ENCODE data around the gene DSCAM.

DNA sequence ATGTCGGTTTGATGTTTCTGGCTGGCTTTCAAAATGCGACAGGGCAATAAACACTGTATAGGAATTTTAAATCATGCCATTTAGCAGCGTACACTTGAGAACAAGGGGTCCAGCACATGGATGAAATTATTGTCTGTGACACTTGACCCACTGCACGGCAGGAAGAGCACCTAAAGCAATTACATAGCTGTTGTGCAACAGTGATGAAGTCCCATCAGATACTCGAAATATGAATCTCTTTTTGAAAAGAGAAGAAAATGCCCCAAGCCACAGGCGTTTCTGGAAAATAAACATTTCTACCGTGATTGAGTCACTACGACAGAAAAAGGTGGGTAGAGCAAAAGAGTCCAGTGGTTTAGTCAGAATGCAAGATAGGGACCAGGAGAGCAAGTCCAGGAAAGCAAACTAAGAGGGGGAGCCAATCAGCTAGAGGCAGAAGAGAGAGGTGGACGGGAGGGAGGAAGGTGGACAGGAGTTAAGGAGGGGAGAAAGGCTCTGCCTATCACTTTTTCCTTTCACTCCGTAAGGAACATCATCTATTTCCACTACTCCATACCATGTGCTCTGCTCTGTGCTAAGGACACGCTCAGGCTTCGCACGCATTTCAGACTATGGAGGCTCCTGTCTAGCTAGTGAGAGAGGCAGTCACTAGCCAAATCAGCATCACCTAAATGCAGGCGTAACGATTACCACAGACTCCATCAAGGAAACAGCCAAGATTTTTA, 6.4 kb downstream of the DSCAM start:
- TF ChIP-seq, protein P1, sequence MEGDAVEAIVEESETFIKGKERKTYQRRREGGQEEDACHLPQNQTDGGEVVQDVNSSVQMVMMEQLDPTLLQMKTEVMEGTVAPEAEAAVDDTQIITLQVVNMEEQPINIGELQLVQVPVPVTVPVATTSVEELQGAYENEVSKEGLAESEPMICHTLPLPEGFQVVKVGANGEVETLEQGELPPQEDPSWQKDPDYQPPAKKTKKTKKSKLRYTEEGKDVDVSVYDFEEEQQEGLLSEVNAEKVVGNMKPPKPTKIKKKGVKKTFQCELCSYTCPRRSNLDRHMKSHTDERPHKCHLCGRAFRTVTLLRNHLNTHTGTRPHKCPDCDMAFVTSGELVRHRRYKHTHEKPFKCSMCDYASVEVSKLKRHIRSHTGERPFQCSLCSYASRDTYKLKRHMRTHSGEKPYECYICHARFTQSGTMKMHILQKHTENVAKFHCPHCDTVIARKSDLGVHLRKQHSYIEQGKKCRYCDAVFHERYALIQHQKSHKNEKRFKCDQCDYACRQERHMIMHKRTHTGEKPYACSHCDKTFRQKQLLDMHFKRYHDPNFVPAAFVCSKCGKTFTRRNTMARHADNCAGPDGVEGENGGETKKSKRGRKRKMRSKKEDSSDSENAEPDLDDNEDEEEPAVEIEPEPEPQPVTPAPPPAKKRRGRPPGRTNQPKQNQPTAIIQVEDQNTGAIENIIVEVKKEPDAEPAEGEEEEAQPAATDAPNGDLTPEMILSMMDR (IDR thresholded peaks at IDR 0.05) = no peak
- TF ChIP-seq POLR2A (IDR thresholded peaks at IDR 0.05) = no peak
